ENCODE results near the gene MAP3K5. TPM values are rescaled to one million over a fixed set of nuclear protein-coding genes. Genes with fewer than 3 reads are reported as not detected.

Gene MAP3K5
- total RNA-seq, 1 experiment from 2014 or later: 8.1 TPM

- in situ Hi-C loops (cut with HindIII; ENCODE audit: low pct_unique_long_range_greater_than_20kb, low sequenced_read_pairs): no loop called here
- no peak for ATAC-seq
- no peaks in the 10 kb centered on the region; the same call in 1 of the 2 replicates for H3K36me3 ChIP-seq (ENCODE audit: control insufficient read depth, insufficient read depth, low read length)
- no peak overlapping the region for H3K27ac ChIP-seq (ENCODE audit: low read length)
- H3K4me1 ChIP-seq (ENCODE audit: control insufficient read depth, insufficient read depth, low read length): peaks cover 5% of the 10 kb centered on the region; the same call in 1 of the 2 replicates
- H3K9me3 ChIP-seq (ENCODE audit: control insufficient read depth, insufficient read depth, low read depth, low read length): no peaks in the 10 kb centered on the region
- intact Hi-C loops (cut with micrococcal nuclease; ENCODE audit: unreplicated experiment): loop anchor here (5.0 kb wide), 1 partner anchor 211 kb away; no protein-coding TSS in a partner anchor
- ChIA-PET CTCF (no interaction called here), POLR2A (no interaction called here)
- DNase-seq (ENCODE audit: low read depth, low spot score): no peak
- no peak overlapping the region for H3K4me3 ChIP-seq (ENCODE audit: low read depth in 2 of 2, low read length in 2 of 2)
- no TSS peak for BruUV-seq (replicated peaks)
- no peak for TF ChIP-seq SIN3A (IDR thresholded peaks at IDR 0.05; ENCODE audit: borderline replicate concordance, insufficient read depth, low read depth, low read length)
- no peak for TF ChIP-seq CTCF (IDR thresholded peaks at IDR 0.05)
- no peak for TF ChIP-seq TCF7L2 (IDR thresholded peaks at IDR 0.05; ENCODE audit: low read depth, low read length)
- TF ChIP-seq POLR2AphosphoS5 (IDR thresholded peaks at IDR 0.05; ENCODE audit: low read depth, low read length): no peak
- no peak for TF ChIP-seq REST (IDR thresholded peaks at IDR 0.05; ENCODE audit: insufficient read depth in 1 of 2, low read depth in 2 of 2, low read length in 1 of 2)
- H3K27me3 ChIP-seq (ENCODE audit: control insufficient read depth, insufficient read depth, low read length): peaks cover 14% of the 10 kb centered on the region
These were observed 239.0 kb downstream of the MAP3K5 start for GRCh38 chr6:136553166-136553787.

GRCh38 chr6:136552054-136552453, 240.2 kb downstream of the MAP3K5 start:
- H3K4me3 ChIP-seq (ENCODE audit: low read depth in 2 of 2, low read length in 2 of 2): no peak overlapping the region
- ChIA-PET POLR2A (no interaction called here), CTCF (no interaction called here)
- no peaks in the 10 kb centered on the region for H3K9me3 ChIP-seq (ENCODE audit: control insufficient read depth, insufficient read depth, low read depth, low read length)
- intact Hi-C loops (cut with micrococcal nuclease; ENCODE audit: unreplicated experiment) (loop anchor here (5.0 kb wide), 1 partner anchor 210 kb away; no protein-coding TSS in a partner anchor), in situ Hi-C loops (cut with HindIII; ENCODE audit: low pct_unique_long_range_greater_than_20kb, low sequenced_read_pairs) (no loop called here)
- no TSS peak for BruUV-seq (replicated peaks)
- no peak for DNase-seq (ENCODE audit: low read depth, low spot score)
- TF ChIP-seq TCF7L2 (IDR thresholded peaks at IDR 0.05; ENCODE audit: low read depth, low read length) (no peak), POLR2AphosphoS5 (IDR thresholded peaks at IDR 0.05; ENCODE audit: low read depth, low read length) (no peak), CTCF (IDR thresholded peaks at IDR 0.05) (no peak), SIN3A (IDR thresholded peaks at IDR 0.05; ENCODE audit: borderline replicate concordance, insufficient read depth, low read depth, low read length) (no peak)
- H3K27me3 ChIP-seq (ENCODE audit: control insufficient read depth, insufficient read depth, low read length): peaks cover 14% of the 10 kb centered on the region
- H3K27ac ChIP-seq (ENCODE audit: low read length): no peak overlapping the region
- peaks cover 5% of the 10 kb centered on the region; the same call in 1 of the 2 replicates for H3K4me1 ChIP-seq (ENCODE audit: control insufficient read depth, insufficient read depth, low read length)
- ATAC-seq: no peak
- no peaks in the 10 kb centered on the region; the same call in 1 of the 2 replicates for H3K36me3 ChIP-seq (ENCODE audit: control insufficient read depth, insufficient read depth, low read length)

All from Panc1 (cell line).